K562 (cell line): ENCODE data around the gene DPP8. TPM values are rescaled to one million over a fixed set of nuclear protein-coding genes. Genes with fewer than 3 reads are reported as not detected.

Experiments
- BDP1 ChIP-seq: IDR thresholded peaks from 3 replicates; pipeline ENCODE4 v1.6.1; 2011; ENCODE audit not compliant: insufficient read length, insufficient read depth
- CEBPG ChIP-seq, 3 experiments: fragments of 200-800 bp in 1 of 3; sonication (Bioruptor generic) in 1 of 3; sonication (generic) in 1 of 3; formaldehyde crosslinking in 1 of 3; IDR thresholded peaks in 2 of 3; conservative IDR thresholded peaks in 1 of 3; 2 replicates each; pipeline versions ENCODE4 v1.6.1 to v1.8.0; 2016 to 2022; ENCODE audit warnings: missing compliant biosample characterization in 2 of 3, missing genetic modification characterization in 2 of 3, mild to moderate bottlenecking in 1 of 3, missing genetic modification reagents in 1 of 3
- GTF2A2 ChIP-seq: IDR thresholded peaks from 2 replicates; pipeline ENCODE4 v1.6.1; 2016; ENCODE audit warnings: mild to moderate bottlenecking, missing genetic modification characterization, missing compliant biosample characterization
- IRF2 ChIP-seq: sonication (generic); formaldehyde crosslinking; IDR thresholded peaks from 2 replicates; pipeline ENCODE4 v1.8.1; 2022; ENCODE audit warnings: mild to moderate bottlenecking, missing genetic modification reagents
- JUND ChIP-seq, 2 experiments: IDR thresholded peaks; 2 replicates in 1 of 2; 3 replicates in 1 of 2; pipeline ENCODE4 v1.6.1; 2011; ENCODE audit warnings: borderline replicate concordance in 2 of 2, low read depth in 2 of 2, low read length in 2 of 2, improper control_type of control experiment in 1 of 2, missing biosample characterization in 1 of 2, missing genetic modification characterization in 1 of 2, missing genetic modification reagents in 1 of 2
- KAT2B ChIP-seq: IDR thresholded peaks from one replicate; pipeline ENCODE4 v1.6.1; 2012; ENCODE audit warnings: low read depth, mild to moderate bottlenecking, control low read depth, inconsistent platforms, low read length, moderate library complexity
- KAT7 ChIP-seq: sonication (generic); formaldehyde crosslinking; IDR thresholded peaks from 2 replicates; pipeline ENCODE4 v1.8.0; 2022; ENCODE audit warnings: missing genetic modification reagents, mild to moderate bottlenecking, borderline replicate concordance
- MECOM ChIP-seq: fragments of 250-450 bp; sonication (Bioruptor Pico); IDR thresholded peaks from 2 replicates; pipeline ENCODE4 v1.8.0; 2022; ENCODE audit warnings: inconsistent platforms
- MIER1 ChIP-seq: fragments of 450-650 bp; IDR thresholded peaks from 2 replicates; pipeline ENCODE4 v1.6.1; 2016; ENCODE audit warnings: antibody characterized with exemption, mild to moderate bottlenecking, low read depth
- MTA1 ChIP-seq: fragments of 450-650 bp; IDR thresholded peaks from 2 replicates; pipeline ENCODE4 v1.6.1; 2017; ENCODE audit warnings: borderline replicate concordance
- NFE2 ChIP-seq: IDR thresholded peaks from 2 replicates; pipeline ENCODE4 v1.6.1; 2014; ENCODE audit warnings: antibody characterized with exemption, low read depth
- PHTF2 ChIP-seq: fragments of 250-450 bp; sonication (Bioruptor Pico); IDR thresholded peaks from 2 replicates; pipeline ENCODE4 v1.5.0; 2021; ENCODE audit warnings: mild to moderate bottlenecking
- PML ChIP-seq: IDR thresholded peaks from 2 replicates; pipeline ENCODE4 v1.6.1; 2012; ENCODE audit warnings: low read length, inconsistent platforms
- POLR2A ChIP-seq: fragments of 450-650 bp; conservative IDR thresholded peaks from 2 replicates; pipeline ENCODE4 v1.6.1; 2016
- PURB ChIP-seq: sonication (generic); formaldehyde crosslinking; IDR thresholded peaks from 2 replicates; pipeline ENCODE4 v1.9.0; 2021; ENCODE audit warnings: low read depth, mild to moderate bottlenecking, missing genetic modification reagents
- RAD51 ChIP-seq: fragments of 450-650 bp; IDR thresholded peaks from 2 replicates; pipeline ENCODE4 v1.7.1; 2016; ENCODE audit warnings: low read depth, mild to moderate bottlenecking, borderline replicate concordance
- SIN3B ChIP-seq: fragments of 450-650 bp; IDR thresholded peaks from 2 replicates; pipeline ENCODE4 v1.6.1; 2017; ENCODE audit warnings: low read depth, mild to moderate bottlenecking, moderate library complexity
- SMARCA5 ChIP-seq: fragments of 450-650 bp; IDR thresholded peaks from 2 replicates; pipeline ENCODE4 v1.6.1; 2016
- STAG1 ChIP-seq: sonication (generic); formaldehyde crosslinking; IDR thresholded peaks from 2 replicates; pipeline ENCODE4 v1.5.0; 2020; ENCODE audit warnings: missing genetic modification reagents, borderline replicate concordance
- ZNF224 ChIP-seq: sonication (generic); formaldehyde crosslinking; IDR thresholded peaks from 2 replicates; pipeline ENCODE4 v1.8.0; 2022; ENCODE audit warnings: mild to moderate bottlenecking, missing genetic modification reagents
- ZNF57 ChIP-seq: fragments of 450-650 bp; formaldehyde crosslinking; IDR thresholded peaks from 2 replicates; pipeline ENCODE4 v1.4.0; 2020; ENCODE audit warnings: mild to moderate bottlenecking, moderate library complexity
- ZNF77 ChIP-seq: fragments of 250-450 bp; sonication (Bioruptor Pico); IDR thresholded peaks from 2 replicates; pipeline ENCODE4 v1.5.0; 2020
- ZNF79 ChIP-seq: fragments of 250-450 bp; sonication (Bioruptor Pico); IDR thresholded peaks from 2 replicates; pipeline ENCODE4 v1.4.0; 2020; ENCODE audit warnings: low read depth, mild to moderate bottlenecking, moderate library complexity
- polyA plus RNA-seq, 8 experiments: library from polyadenylated mRNA; depleted of rRNA in 4 of 8; stranded (reverse) in 5 of 8; unstranded in 3 of 8; fragments of >200 nt; fragmentation: Nextera tagmentation in 2 of 8; fragmentation: Illumina TruSeq in 1 of 8; extraction: Ambion mirVana in 2 of 8; extraction: Trizol in 1 of 8; gene quantifications; 2 replicates each; pipeline versions ENCODE4 v1.2.1 to v1.2.3, GENCODE V29; 2011 to 2014; ENCODE audit warnings: inconsistent platforms in 1 of 8, missing spikeins in 1 of 8
- total RNA-seq, 7 experiments: library from RNA; depleted of rRNA in 6 of 7; stranded (reverse); fragments of >200 nt in 6 of 7; fragmentation: Illumina TruSeq in 2 of 7; extraction: Trizol in 2 of 7; gene quantifications; 2 replicates each; pipeline versions ENCODE4 v1.2.1 to v1.2.3, GENCODE V29; 2011 to 2021; ENCODE audit warnings: low replicate concordance in 1 of 7
- TF ChIP-seq, protein P1 (sequence below): fragments of 450-650 bp; formaldehyde crosslinking; conservative IDR thresholded peaks from 2 replicates; pipeline ENCODE4 v1.4.0; 2022; ENCODE audit warnings: mild to moderate bottlenecking, missing genetic modification characterization
- TF ChIP-seq, protein P2 (sequence below): IDR thresholded peaks from 2 replicates; pipeline ENCODE4 v1.6.1; 2014; ENCODE audit warnings: antibody characterized with exemption
- TF ChIP-seq, protein P3 (sequence below): fragments of 450-650 bp; formaldehyde crosslinking; IDR thresholded peaks from 2 replicates; pipeline ENCODE4 v1.4.0; 2022; ENCODE audit warnings: missing genetic modification characterization

The DPP8 gene
- total and polyA plus RNA-seq, 9 of the 15 experiments (the other 6 are each of a cell fraction or from before 2014, with no cell fraction given) = 5.5 to 36.7 (median 20.7) TPM

DNA sequence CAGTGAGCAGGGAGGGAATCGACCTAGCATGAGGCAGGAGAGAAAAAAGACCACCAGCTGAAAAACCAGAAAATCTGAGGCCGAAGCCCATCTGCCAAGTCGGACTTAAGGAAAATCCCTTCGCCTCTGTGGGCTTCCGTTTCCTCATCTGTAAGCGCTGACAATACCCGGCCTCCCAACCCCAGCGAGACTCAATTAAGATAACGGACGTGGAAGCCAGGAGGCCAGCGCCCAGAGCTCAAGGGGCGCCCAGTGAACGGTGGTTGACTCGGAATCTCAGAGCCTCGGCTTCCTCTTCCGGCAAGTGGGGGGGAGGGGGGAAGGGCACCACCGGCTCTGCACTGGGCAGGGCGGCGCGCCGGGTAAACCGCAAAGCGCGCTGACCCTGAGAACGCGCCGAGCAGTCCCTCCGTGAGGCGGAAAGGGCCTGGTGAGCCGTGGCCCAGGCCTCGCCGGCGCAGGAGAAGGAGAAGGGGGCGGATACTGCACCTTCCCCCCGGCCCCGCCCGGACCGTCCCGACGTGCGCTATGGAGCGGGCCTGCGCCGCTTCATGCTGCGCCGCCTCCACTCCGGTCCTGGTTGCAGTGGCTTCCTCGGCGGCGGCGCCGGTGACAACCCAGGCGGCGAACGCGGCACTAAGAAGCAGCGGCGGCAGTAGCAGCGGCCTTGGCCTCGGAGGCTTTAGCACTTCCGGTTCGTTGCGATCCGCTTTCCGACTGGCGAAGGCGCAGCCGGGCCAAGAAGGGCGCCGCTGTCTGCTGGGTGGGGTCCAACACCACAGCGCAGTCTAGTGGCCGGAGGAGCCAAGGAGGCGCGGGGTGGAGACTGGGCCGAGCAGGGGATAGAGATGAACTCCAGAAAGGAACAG is at the start of gene DPP8 (continued):
- TF ChIP-seq, protein P1, sequence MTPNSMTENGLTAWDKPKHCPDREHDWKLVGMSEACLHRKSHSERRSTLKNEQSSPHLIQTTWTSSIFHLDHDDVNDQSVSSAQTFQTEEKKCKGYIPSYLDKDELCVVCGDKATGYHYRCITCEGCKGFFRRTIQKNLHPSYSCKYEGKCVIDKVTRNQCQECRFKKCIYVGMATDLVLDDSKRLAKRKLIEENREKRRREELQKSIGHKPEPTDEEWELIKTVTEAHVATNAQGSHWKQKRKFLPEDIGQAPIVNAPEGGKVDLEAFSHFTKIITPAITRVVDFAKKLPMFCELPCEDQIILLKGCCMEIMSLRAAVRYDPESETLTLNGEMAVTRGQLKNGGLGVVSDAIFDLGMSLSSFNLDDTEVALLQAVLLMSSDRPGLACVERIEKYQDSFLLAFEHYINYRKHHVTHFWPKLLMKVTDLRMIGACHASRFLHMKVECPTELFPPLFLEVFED (CRISPR knock-in tag) = no peak
- peak; percentile 98; the same call in 1 of the 2 replicates for TF ChIP-seq KAT7 (CRISPR knock-in tag)
- no peak for TF ChIP-seq MTA1
- TF ChIP-seq MIER1 = no peak
- TF ChIP-seq BDP1 = no peak
- TF ChIP-seq SMARCA5 = no peak
- no peak for TF ChIP-seq MECOM (CRISPR knock-in tag)
- TF ChIP-seq, protein P2, sequence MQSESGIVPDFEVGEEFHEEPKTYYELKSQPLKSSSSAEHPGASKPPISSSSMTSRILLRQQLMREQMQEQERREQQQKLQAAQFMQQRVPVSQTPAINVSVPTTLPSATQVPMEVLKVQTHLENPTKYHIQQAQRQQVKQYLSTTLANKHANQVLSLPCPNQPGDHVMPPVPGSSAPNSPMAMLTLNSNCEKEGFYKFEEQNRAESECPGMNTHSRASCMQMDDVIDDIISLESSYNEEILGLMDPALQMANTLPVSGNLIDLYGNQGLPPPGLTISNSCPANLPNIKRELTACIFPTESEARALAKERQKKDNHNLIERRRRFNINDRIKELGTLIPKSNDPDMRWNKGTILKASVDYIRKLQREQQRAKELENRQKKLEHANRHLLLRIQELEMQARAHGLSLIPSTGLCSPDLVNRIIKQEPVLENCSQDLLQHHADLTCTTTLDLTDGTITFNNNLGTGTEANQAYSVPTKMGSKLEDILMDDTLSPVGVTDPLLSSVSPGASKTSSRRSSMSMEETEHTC = no peak
- TF ChIP-seq POLR2A = peak; percentile 96
- TF ChIP-seq SIN3B = peak; percentile 94
- TF ChIP-seq ZNF79 (CRISPR knock-in tag) = no peak
- no peak for TF ChIP-seq PURB (CRISPR knock-in tag)
- no peak for TF ChIP-seq NFE2
- no peak for TF ChIP-seq GTF2A2 (tag)
- peak; percentile 57; the same call in 1 of the 2 replicates for TF ChIP-seq CEBPG (CRISPR knock-in tag; IDR thresholded peaks at IDR 0.05)
- TF ChIP-seq CEBPG (tag; conservative IDR thresholded peaks at IDR 0.05 in 1 of 2, IDR thresholded peaks at IDR 0.05 in 1 of 2) = no peak
- TF ChIP-seq PHTF2 (CRISPR knock-in tag) = no peak
- TF ChIP-seq, protein P3, sequence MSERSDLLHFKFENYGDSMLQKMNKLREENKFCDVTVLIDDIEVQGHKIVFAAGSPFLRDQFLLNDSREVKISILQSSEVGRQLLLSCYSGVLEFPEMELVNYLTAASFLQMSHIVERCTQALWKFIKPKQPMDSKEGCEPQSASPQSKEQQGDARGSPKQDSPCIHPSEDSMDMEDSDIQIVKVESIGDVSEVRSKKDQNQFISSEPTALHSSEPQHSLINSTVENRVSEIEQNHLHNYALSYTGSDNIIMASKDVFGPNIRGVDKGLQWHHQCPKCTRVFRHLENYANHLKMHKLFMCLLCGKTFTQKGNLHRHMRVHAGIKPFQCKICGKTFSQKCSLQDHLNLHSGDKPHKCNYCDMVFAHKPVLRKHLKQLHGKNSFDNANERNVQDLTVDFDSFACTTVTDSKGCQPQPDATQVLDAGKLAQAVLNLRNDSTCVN (CRISPR knock-in tag) = no peak
- TF ChIP-seq KAT2B = no peak
- no peak for TF ChIP-seq IRF2 (CRISPR knock-in tag)
- TF ChIP-seq STAG1 (CRISPR knock-in tag) = no peak
- 0 out of 2 replicates have a peak, but pooled peaks have one; percentile 54 for TF ChIP-seq ZNF57 (CRISPR knock-in tag)
- no peak for TF ChIP-seq ZNF224 (CRISPR knock-in tag)
- no peak for TF ChIP-seq RAD51
- no peak for TF ChIP-seq ZNF77 (CRISPR knock-in tag)
- TF ChIP-seq PML = peak; percentile 81
- TF ChIP-seq JUND (IDR thresholded peaks at IDR 0.05; ENCODE audit: borderline replicate concordance, low read depth, low read length) = peak; percentile 72
- no peak for TF ChIP-seq JUND (tag; IDR thresholded peaks at IDR 0.05; ENCODE audit: borderline replicate concordance, low read depth, low read length)
